ENCODE data around the gene FTCD. TPM values are rescaled to one million over a fixed set of nuclear protein-coding genes. Genes with fewer than 3 reads are reported as not detected.
"Not testable (repeated sequence)": the region's sequence is repeated elsewhere in the genome, so short reads cannot be mapped to it uniquely, and the experiment has no call there.

FTCD gene
- total and polyA plus RNA-seq, 2 of the 8 experiments (the other 6 are each of a cell fraction or from before 2014, with no cell fraction given): 3.3 to 4.9 TPM

DNA sequence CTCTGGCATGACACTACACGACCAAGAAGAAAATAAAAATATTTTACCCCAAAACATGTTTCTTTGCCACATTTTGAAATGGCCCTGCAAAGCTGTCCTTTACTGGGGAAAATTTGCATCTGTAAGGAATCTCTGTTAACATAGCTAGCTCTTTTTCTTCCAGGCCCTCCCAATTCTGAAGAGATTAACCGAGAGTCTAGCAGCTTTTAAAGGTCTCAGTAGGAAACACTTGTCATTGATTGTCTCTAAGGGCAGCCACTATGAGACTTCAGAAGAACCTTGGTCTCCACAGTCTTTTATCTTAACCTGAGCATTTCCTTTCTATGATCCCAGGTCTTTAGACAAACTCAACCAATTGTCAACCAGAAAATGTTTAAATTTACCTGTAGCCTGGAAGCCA lies 48.0 kb downstream of the FTCD start:
- not testable (repeated sequence) for H3K27ac ChIP-seq (ENCODE audit: low read depth, low read length)

More for the DNA sequence above, 48.0 kb downstream of the FTCD start:
- not testable (repeated sequence) for H3K4ac ChIP-seq (replicated peaks; ENCODE audit: insufficient read length, low read depth, low read length); H3K56ac ChIP-seq (replicated peaks; ENCODE audit: insufficient read length, low read depth, low read length); H4K91ac ChIP-seq (replicated peaks; ENCODE audit: insufficient read length, low read length); H3K27me3 ChIP-seq (replicated peaks in 1 of 4; ENCODE audit: control insufficient read depth in 3 of 4, extremely low read depth in 1 of 4, insufficient read depth in 3 of 4, low read length in 3 of 4); H3K4me3 ChIP-seq (ENCODE audit: extremely low read depth in 1 of 4, insufficient read depth in 2 of 4, low read depth in 3 of 4, low read length in 4 of 4); H2BK5ac ChIP-seq (ENCODE audit: low read depth, low read length); H3K14ac ChIP-seq (ENCODE audit: insufficient read length); H3K36me3 ChIP-seq (ENCODE audit: control insufficient read depth in 2 of 4, insufficient read depth in 4 of 4, low read length in 3 of 4); H3K9ac ChIP-seq (replicated peaks in 1 of 4; ENCODE audit: extremely low read depth in 1 of 4, low read depth in 3 of 4, low read length in 3 of 4); H2BK15ac ChIP-seq (ENCODE audit: low read length); H4K8ac ChIP-seq (ENCODE audit: extremely low read depth, insufficient read depth, low read length); H2BK12ac ChIP-seq (ENCODE audit: low read depth, low read length); H4K5ac ChIP-seq (ENCODE audit: insufficient read length, low read depth, low read length); H3K4me2 ChIP-seq (ENCODE audit: insufficient read depth in 1 of 2, low read depth in 2 of 2, low read length in 2 of 2); H2BK20ac ChIP-seq (ENCODE audit: low read length); H3K18ac ChIP-seq (ENCODE audit: extremely low read depth, low read length); H3K23me2 ChIP-seq (ENCODE audit: low read depth, low read length); H2BK120ac ChIP-seq (replicated peaks; ENCODE audit: low read depth, low read length); FAIRE-seq; H4K20me1 ChIP-seq (replicated peaks in 1 of 2; ENCODE audit: control insufficient read depth in 1 of 2, insufficient read depth in 2 of 2, low read length in 2 of 2); H3K79me1 ChIP-seq (ENCODE audit: low read depth, low read length); H3K4me1 ChIP-seq (replicated peaks in 1 of 4; ENCODE audit: control insufficient read depth in 3 of 4, insufficient read depth in 4 of 4, low read length in 3 of 4); H2AFZ ChIP-seq (ENCODE audit: low read length); DNase-seq (ENCODE audit: low read depth in 1 of 2, low spot score in 2 of 2); H2AK5ac ChIP-seq (ENCODE audit: low read depth, low read length); H3K79me2 ChIP-seq (ENCODE audit: control insufficient read depth in 1 of 2, insufficient read depth in 2 of 2, low read length in 2 of 2); H3K23ac ChIP-seq (ENCODE audit: insufficient read length)
- CTCF ChIA-PET (ENCODE audit: partially characterized antibody): interaction anchor here (0.6 to 1.8 kb wide), 2 partner anchors 106 to 137 kb away, joined by 3 to 5 read pairs; no protein-coding TSS in a partner anchor
- POLR2A ChIA-PET (ENCODE audit: partially characterized antibody): interaction anchor here (0.9 kb wide), 1 partner anchor 10 kb away, joined by 3 read pairs; the partner anchor contains the start of gene COL6A2
- 66% methylated on average over 2 of the region's 2 CpGs; no CpG with 5 or more reads in 1 of the 2 experiments for WGBS, 2 experiments (ENCODE audit: extremely low coverage in 1 of 2, insufficient coverage in 1 of 2, insufficient read length in 1 of 2, insufficient replicate concordance in 2 of 2, low coverage in 1 of 2, low lambda C conversion rate in 2 of 2, missing lambda C conversion rate in 1 of 2)
- H3K9me3 ChIP-seq (ENCODE audit: insufficient read depth in 2 of 2, low read depth in 1 of 2, low read length in 1 of 2): peaks cover 4 to 11% of the 10 kb centered on the region in 2 experiments; a peak in 2 of 4 replicates

All from H1 (cell line).